HS-27A (cell line): ENCODE data around the gene METTL25.

Experiments used
- DNase-seq: peaks from one replicate; pipeline ENCODE4 v3.0.0-alpha.2; 2012; ENCODE audit warnings: low read depth, missing footprints

The METTL25 gene

DNA sequence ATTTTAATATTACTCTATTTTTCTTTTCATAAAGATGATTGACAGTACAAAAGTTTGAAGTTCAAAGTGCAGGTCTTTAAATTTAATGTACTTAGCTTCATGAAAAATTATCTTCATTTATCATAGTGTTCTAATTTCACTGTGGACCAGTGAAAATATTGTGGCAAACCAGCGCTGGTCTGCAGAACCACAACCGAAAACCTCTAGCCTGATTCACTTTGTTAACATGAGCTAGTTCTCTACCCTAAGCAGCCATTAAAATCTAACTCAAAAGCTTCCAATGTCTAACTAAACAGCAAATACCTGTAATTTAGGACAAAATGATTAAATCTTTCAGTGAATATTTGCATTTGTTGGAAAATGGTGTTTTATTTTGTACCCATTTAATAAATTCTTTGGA is 167.3 kb downstream of the METTL25 start:
- DNase-seq = no peak

DNA sequence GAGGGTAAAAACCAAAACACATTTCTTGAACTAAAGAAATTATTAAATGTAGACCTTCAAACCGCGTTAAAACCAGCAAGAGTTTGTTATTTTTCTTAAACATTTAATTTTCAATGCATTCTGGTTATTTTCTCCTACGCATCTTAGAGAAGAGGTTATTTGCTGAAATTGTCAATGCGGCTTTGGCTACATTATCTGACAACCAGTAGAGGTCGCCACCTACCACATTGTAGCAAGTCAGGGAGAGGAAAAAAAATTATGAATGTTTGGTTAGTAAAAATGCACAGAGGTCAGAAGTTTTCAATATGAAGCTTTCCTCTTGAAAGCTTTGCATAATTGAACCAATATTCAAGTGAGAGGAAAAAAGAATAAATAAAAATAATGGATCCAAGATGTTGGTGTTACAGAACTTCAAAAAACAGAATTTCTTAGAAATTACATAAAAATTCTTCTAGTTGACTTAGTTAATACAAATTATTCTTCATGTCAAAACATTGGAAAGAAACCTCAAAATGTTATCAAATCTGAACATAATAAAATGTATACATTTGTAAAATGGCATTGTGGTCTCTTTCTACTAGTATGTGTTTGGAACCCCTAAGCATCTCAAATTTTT is 168.9 kb downstream of the METTL25 start:
- DNase-seq = no peak
